Mesenchymal stem cell (in vitro differentiated cells and primary cell): ENCODE measurements around the gene CXXC5.
A peak's percentile ranks its signal among the peaks of the same experiment; 100 is the strongest.

Experiments
- DNase-seq: peaks from one replicate; pipeline ENCODE4 v3.0.0-alpha.2; 2013
- H2AFZ ChIP-seq: one replicate; pipeline ENCODE4 v1.6.1; 2013; ENCODE audit warnings: low read depth, mild to moderate bottlenecking, control low read depth, inconsistent platforms, low read length, moderate library complexity
- H2AK5ac ChIP-seq: 2 replicates; pipeline ENCODE4 v1.6.1; 2013; ENCODE audit warnings: low read length, moderate library complexity, mild to moderate bottlenecking, inconsistent platforms; ENCODE audit not compliant: severe bottlenecking
- H2BK120ac ChIP-seq: one replicate; pipeline ENCODE4 v1.6.1; 2013; ENCODE audit warnings: low read depth, mild to moderate bottlenecking, inconsistent platforms, low read length, moderate library complexity
- H2BK12ac ChIP-seq, 2 experiments: one replicate each; pipeline ENCODE4 v1.6.1; 2013; ENCODE audit warnings: inconsistent platforms in 2 of 2, low read length in 2 of 2, mild to moderate bottlenecking in 2 of 2, moderate library complexity in 2 of 2, control low read depth in 1 of 2
- H2BK15ac ChIP-seq: one replicate; pipeline ENCODE4 v1.6.1; 2013; ENCODE audit warnings: mild to moderate bottlenecking, low read depth, inconsistent platforms; ENCODE audit not compliant: poor library complexity, severe bottlenecking
- H2BK5ac ChIP-seq: 2 replicates; pipeline ENCODE4 v1.6.1; 2013; ENCODE audit warnings: low read depth, mild to moderate bottlenecking, low read length, control low read depth, inconsistent platforms; ENCODE audit not compliant: poor library complexity, severe bottlenecking
- H3K14ac ChIP-seq, 2 experiments: one replicate each; pipeline ENCODE4 v1.6.1; 2013; ENCODE audit warnings: inconsistent platforms in 2 of 2, low read length in 2 of 2, control low read depth in 1 of 2, mild to moderate bottlenecking in 1 of 2, moderate library complexity in 1 of 2
- H3K18ac ChIP-seq, 2 experiments: one replicate each; pipeline ENCODE4 v1.6.1; 2013; ENCODE audit warnings: inconsistent platforms in 2 of 2, low read length in 2 of 2, control low read depth in 1 of 2, low read depth in 1 of 2, mild to moderate bottlenecking in 1 of 2
- H3K23ac ChIP-seq, 2 experiments: one replicate each; pipeline ENCODE4 v1.6.1; 2013; ENCODE audit warnings: inconsistent platforms in 2 of 2, low read length in 2 of 2, mild to moderate bottlenecking in 2 of 2, moderate library complexity in 2 of 2, control low read depth in 1 of 2
- H3K27ac ChIP-seq: 2 replicates; pipeline ENCODE4 v1.5.1; 2013; ENCODE audit warnings: mild to moderate bottlenecking, moderate library complexity, low read length, control low read depth, inconsistent platforms; ENCODE audit not compliant: poor library complexity, severe bottlenecking
- H3K27me3 ChIP-seq, 2 experiments: 2 replicates each; pipeline versions ENCODE4 v1.6.1 to v1.7.0; 2013; ENCODE audit warnings: low read length in 2 of 2, mild to moderate bottlenecking in 2 of 2, moderate library complexity in 2 of 2, control low read depth in 1 of 2, inconsistent platforms in 1 of 2; ENCODE audit not compliant: control insufficient read depth in 1 of 2, insufficient read depth in 1 of 2
- H3K36me3 ChIP-seq, 2 experiments: 2 replicates each; pipeline versions ENCODE4 v1.6.1 to v1.7.0; 2013; ENCODE audit warnings: low read length in 2 of 2, control low read depth in 1 of 2, inconsistent platforms in 1 of 2, low read depth in 1 of 2, mild to moderate bottlenecking in 1 of 2; ENCODE audit not compliant: insufficient read depth in 2 of 2, control insufficient read depth in 1 of 2
- H3K4ac ChIP-seq, 2 experiments: one replicate each; pipeline ENCODE4 v1.6.1; 2013; ENCODE audit warnings: inconsistent platforms in 2 of 2, low read length in 2 of 2, mild to moderate bottlenecking in 2 of 2, moderate library complexity in 2 of 2, control low read depth in 1 of 2, low read depth in 1 of 2
- H3K4me1 ChIP-seq: 2 replicates; pipeline ENCODE4 v1.6.1; 2013; ENCODE audit warnings: low read depth, low read length, control low read depth; ENCODE audit not compliant: control insufficient read depth, insufficient read depth
- H3K4me2 ChIP-seq: 2 replicates; pipeline ENCODE4 v1.6.1; 2013; ENCODE audit warnings: low read length, mild to moderate bottlenecking, inconsistent platforms; ENCODE audit not compliant: poor library complexity, severe bottlenecking
- H3K4me3 ChIP-seq, 2 experiments: 2 replicates each; pipeline versions ENCODE4 v1.5.1 to v1.7.0; 2013; ENCODE audit warnings: low read length in 2 of 2, mild to moderate bottlenecking in 2 of 2, control low read depth in 1 of 2, low read depth in 1 of 2; ENCODE audit not compliant: insufficient read depth in 1 of 2
- H3K79me1 ChIP-seq: replicated peaks from 2 replicates; pipeline ENCODE4 v1.6.1; 2013; ENCODE audit warnings: mild to moderate bottlenecking, control low read depth, low read length, inconsistent platforms; ENCODE audit not compliant: poor library complexity, severe bottlenecking
- H3K9ac ChIP-seq: 2 replicates; pipeline ENCODE4 v1.7.0; 2013; ENCODE audit warnings: mild to moderate bottlenecking, low read length, moderate library complexity
- H3K9me3 ChIP-seq: 2 replicates; pipeline ENCODE4 v1.7.0; 2013; ENCODE audit warnings: mild to moderate bottlenecking, low read length; ENCODE audit not compliant: control insufficient read depth
- H4K8ac ChIP-seq: one replicate; pipeline ENCODE4 v1.6.1; 2013; ENCODE audit warnings: inconsistent platforms, mild to moderate bottlenecking, low read length, moderate library complexity
- H4K91ac ChIP-seq: one replicate; pipeline ENCODE4 v1.6.1; 2013; ENCODE audit warnings: mild to moderate bottlenecking, low read length, inconsistent platforms
- WGBS: methylation state at CpG from one replicate; pipeline ENCODE4 v1.1.7; 2013; ENCODE audit warnings: mixed read lengths; 5-methylcytosine and 5-hydroxymethylcytosine counted together

Gene CXXC5

DNA sequence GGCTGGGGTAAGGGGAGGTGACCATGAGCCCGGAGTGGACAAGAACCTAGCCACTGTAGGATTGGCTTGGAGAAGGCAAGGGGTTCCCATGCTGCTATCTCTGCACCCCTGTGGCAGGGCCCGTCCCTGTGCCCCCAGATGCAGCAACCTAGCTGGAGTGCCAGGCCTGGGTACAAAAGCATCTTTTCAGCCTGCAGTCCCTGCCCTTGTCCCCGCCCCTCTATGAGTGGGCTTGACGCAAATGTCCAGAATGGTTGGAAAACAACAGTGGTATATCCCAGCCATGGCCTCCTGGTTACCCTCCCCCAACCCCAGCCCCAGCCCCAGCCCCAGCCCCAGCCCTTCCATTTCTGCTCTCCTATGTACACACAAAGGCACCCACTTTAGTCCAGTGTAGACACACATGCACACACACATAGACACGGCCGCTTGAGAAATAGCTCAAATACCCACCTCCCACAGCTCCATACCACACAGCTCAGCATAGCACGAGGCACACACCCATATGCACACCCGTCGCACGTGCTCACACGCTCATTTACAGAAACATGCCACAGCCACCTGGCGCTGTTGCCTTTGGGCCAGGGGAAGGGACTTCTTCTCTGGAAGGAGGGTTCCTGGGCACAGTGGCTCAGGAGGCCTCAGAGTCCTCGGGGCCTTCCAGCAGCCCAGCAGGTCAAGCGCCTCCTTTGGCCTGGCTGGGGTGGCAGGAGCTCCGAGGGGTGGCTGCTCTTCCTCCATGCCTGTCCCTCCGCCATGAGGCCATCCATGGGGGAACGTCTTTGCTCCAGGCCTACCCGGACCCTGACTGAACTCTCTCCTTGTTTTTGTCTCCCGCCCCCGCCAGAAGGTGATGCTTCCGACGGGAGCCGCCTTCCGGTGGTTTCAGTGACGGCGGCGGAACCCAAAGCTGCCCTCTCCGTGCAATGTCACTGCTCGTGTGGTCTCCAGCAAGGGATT, 34.1 kb downstream of the CXXC5 start:
- H3K4ac ChIP-seq: no peak overlapping the region
- H2BK5ac ChIP-seq: peak overlapping the region; percentile 11
- no peak overlapping the region for H3K9ac ChIP-seq
- no peak overlapping the region for H2BK12ac ChIP-seq
- H2BK15ac ChIP-seq: no peak overlapping the region
- peak overlapping the region; percentile 9 for H3K27ac ChIP-seq
- H3K4me3 ChIP-seq: no peak overlapping the region
- 93% methylated on average over 27 of the region's 29 CpGs for WGBS
- peaks cover 64 to 93% of the 10 kb centered on the region in 2 experiments for H3K36me3 ChIP-seq
- H3K14ac ChIP-seq: no peak overlapping the region
- peaks cover 3% of the 10 kb centered on the region for H3K79me1 ChIP-seq
- no peak overlapping the region for H4K91ac ChIP-seq
- H3K18ac ChIP-seq: peak overlapping the region in 1 of 2 experiments; percentile 54
- H2BK120ac ChIP-seq: no peak overlapping the region
- H2AFZ ChIP-seq: no peak overlapping the region
- H4K8ac ChIP-seq: no peak overlapping the region
- peaks cover 79% of the 10 kb centered on the region for H3K4me1 ChIP-seq
- H3K9me3 ChIP-seq: no peaks in the 10 kb centered on the region
- no peak overlapping the region for H3K23ac ChIP-seq
- no peak for DNase-seq
- no peak overlapping the region for H3K4me2 ChIP-seq
- H2AK5ac ChIP-seq: no peak overlapping the region
- no peaks in the 10 kb centered on the region for H3K27me3 ChIP-seq

DNA sequence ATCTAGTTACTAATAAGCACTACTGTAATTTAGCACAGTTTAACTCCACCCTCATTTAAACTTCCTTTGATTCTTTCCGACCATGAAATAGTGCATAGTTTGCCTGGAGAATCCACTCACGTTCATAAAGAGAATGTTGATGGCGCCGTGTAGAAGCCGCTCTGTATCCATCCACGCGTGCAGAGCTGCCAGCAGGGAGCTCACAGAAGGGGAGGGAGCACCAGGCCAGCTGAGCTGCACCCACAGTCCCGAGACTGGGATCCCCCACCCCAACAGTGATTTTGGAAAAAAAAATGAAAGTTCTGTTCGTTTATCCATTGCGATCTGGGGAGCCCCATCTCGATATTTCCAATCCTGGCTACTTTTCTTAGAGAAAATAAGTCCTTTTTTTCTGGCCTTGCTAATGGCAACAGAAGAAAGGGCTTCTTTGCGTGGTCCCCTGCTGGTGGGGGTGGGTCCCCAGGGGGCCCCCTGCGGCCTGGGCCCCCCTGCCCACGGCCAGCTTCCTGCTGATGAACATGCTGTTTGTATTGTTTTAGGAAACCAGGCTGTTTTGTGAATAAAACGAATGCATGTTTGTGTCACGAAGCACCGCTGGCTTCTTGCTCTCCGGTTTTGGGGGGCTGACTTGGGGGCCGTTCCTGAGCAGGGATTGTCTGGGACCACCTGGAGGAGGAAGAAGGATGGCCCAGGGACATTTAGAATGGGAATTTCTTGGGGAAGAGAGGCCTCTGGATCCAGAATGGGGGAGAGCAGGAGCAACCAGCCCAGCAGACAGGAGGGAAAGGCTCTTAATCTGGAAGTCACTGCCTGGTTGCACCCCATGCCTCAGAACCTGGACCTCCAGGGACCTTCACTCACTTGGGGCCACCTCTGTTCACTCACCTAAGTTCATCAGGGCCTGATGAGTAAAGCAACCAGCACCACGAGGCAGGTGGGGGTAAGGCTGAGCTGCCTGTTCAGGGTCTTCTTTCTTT, 35.4 kb downstream of the CXXC5 start:
- H2AK5ac ChIP-seq: no peak overlapping the region
- H3K27me3 ChIP-seq: no peaks in the 10 kb centered on the region
- no peak overlapping the region for H2AFZ ChIP-seq
- no peak overlapping the region for H3K23ac ChIP-seq
- H3K18ac ChIP-seq: no peak overlapping the region
- no peak overlapping the region for H3K4me2 ChIP-seq
- H3K4me3 ChIP-seq: no peak overlapping the region
- no peak overlapping the region for H2BK5ac ChIP-seq
- no peak overlapping the region for H2BK15ac ChIP-seq
- H4K8ac ChIP-seq: no peak overlapping the region
- H3K9ac ChIP-seq: no peak overlapping the region
- H3K4ac ChIP-seq: no peak overlapping the region
- H2BK120ac ChIP-seq: no peak overlapping the region
- no peak overlapping the region for H3K14ac ChIP-seq
- peaks cover 5% of the 10 kb centered on the region for H3K79me1 ChIP-seq
- WGBS: 75% methylated on average over 18 of the region's 20 CpGs
- H4K91ac ChIP-seq: no peak overlapping the region
- peaks cover 78% of the 10 kb centered on the region for H3K4me1 ChIP-seq
- H3K9me3 ChIP-seq: no peaks in the 10 kb centered on the region
- peak overlapping the region; percentile 48 for H3K27ac ChIP-seq
- no peak for DNase-seq
- H3K36me3 ChIP-seq: peaks cover 64 to 94% of the 10 kb centered on the region in 2 experiments
- no peak overlapping the region for H2BK12ac ChIP-seq

DNA sequence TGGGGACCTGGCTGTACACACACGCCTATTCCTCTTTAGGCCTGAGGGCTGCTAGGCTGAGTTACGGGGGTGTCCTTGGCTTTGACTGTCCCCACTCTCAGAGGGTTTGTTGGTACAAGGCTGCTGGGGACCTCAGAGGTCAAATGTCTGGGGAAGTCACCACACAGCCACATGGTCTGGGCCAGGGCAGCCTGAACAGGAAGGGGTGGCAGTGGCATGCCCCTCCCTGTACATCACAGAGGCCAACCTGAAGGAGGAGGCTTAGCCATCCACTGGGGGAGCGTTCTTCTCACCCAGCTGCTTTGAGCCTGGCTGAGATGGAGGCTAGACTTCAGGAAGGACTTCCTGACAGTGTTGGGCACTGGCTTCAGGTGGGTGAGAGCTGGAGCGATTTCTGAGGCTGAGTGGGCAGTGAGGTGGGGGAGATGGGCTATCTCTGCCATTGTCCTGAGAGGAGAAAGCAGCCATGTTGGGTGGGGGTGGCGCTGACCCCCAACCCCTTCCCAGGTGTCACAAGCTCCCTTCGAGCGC, 36.3 kb downstream of the CXXC5 start:
- Histone ChIP-seq H2BK15ac (no peak overlapping the region), H3K9me3 (no peaks in the 10 kb centered on the region), H4K91ac (no peak overlapping the region), H3K4me3 (no peak overlapping the region), H3K4me2 (peak overlapping the region; percentile 1), H3K23ac (no peak overlapping the region), H3K36me3 (peaks cover 70 to 93% of the 10 kb centered on the region in 2 experiments), H3K27ac (peak overlapping the region; percentile 48), H4K8ac (no peak overlapping the region), H3K79me1 (peaks cover 5% of the 10 kb centered on the region), H2BK5ac (no peak overlapping the region), H3K9ac (no peak overlapping the region), H3K18ac (peak overlapping the region in 1 of 2 experiments; percentile 48), H3K14ac (peak overlapping the region in 1 of 2 experiments; percentile 35), H3K4me1 (peaks cover 78% of the 10 kb centered on the region), H2BK120ac (no peak overlapping the region), H2AK5ac (peak overlapping the region; percentile 54), H3K27me3 (no peaks in the 10 kb centered on the region), H2BK12ac (peak overlapping the region in 1 of 2 experiments; percentile 60), H3K4ac (no peak overlapping the region), H2AFZ (no peak overlapping the region)
- DNase-seq: no peak
- WGBS: 96% methylated on average over 7 of the region's 7 CpGs
